Gastroesophageal sphincter (tissue), 3 donors: ENCODE measurements around the gene SLC22A31.

Source experiments
- EP300 ChIP-seq: sonication (generic); formaldehyde crosslinking; IDR thresholded peaks from one replicate; pipeline ENCODE4 v1.6.1; 2017; ENCODE audit warnings: antibody characterized with exemption, mild to moderate bottlenecking
- POLR2A ChIP-seq, 2 donors: fragments of 450-650 bp; IDR thresholded peaks; one replicate each; pipeline ENCODE4 v1.6.1; 2017; ENCODE audit warnings: antibody characterized with exemption in 2 of 2, mild to moderate bottlenecking in 2 of 2, moderate library complexity in 1 of 2
- POLR2AphosphoS5 ChIP-seq: sonication (generic); formaldehyde crosslinking; IDR thresholded peaks from one replicate; pipeline ENCODE4 v1.6.1; 2017; ENCODE audit warnings: antibody characterized with exemption
- TF ChIP-seq, protein P1 (sequence below), 4 experiments: fragments of 200-600 bp in 2 of 4; fragments of 450-650 bp in 2 of 4; sonication (generic) in 1 of 4; IDR thresholded peaks; one replicate each; pipeline ENCODE4 v1.5.1; 2017 to 2019; ENCODE audit warnings: antibody characterized with exemption in 4 of 4, mild to moderate bottlenecking in 2 of 4, moderate library complexity in 2 of 4

DNA sequence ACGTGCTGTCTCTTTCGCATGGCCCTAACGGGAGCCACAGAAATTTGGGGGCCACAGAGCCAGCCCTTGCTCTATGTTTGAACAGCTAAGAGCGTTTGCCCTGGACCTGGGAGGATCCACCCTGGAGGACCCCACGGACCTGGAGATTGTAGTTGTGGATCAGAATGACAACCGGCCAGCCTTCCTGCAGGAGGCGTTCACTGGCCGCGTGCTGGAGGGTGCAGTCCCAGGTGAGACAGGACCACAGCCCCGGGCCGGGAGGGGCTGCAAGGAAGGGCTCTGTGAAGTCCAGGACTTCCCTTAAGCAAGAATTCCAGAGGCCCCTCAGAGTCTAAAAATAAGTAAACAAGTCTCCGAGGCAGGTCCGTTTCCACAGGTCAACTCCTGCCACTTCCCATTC lies 16.9 kb downstream of the SLC22A31 start:
- TF ChIP-seq, protein P1, sequence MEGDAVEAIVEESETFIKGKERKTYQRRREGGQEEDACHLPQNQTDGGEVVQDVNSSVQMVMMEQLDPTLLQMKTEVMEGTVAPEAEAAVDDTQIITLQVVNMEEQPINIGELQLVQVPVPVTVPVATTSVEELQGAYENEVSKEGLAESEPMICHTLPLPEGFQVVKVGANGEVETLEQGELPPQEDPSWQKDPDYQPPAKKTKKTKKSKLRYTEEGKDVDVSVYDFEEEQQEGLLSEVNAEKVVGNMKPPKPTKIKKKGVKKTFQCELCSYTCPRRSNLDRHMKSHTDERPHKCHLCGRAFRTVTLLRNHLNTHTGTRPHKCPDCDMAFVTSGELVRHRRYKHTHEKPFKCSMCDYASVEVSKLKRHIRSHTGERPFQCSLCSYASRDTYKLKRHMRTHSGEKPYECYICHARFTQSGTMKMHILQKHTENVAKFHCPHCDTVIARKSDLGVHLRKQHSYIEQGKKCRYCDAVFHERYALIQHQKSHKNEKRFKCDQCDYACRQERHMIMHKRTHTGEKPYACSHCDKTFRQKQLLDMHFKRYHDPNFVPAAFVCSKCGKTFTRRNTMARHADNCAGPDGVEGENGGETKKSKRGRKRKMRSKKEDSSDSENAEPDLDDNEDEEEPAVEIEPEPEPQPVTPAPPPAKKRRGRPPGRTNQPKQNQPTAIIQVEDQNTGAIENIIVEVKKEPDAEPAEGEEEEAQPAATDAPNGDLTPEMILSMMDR (IDR thresholded peaks at IDR 0.05): no peak
- no peak for TF ChIP-seq EP300
- TF ChIP-seq POLR2A (IDR thresholded peaks at IDR 0.05): no peak
- no peak for TF ChIP-seq POLR2AphosphoS5
